ENCODE data around the gene LGALS3BP. TPM values are rescaled to one million over a fixed set of nuclear protein-coding genes. Genes with fewer than 3 reads are reported as not detected.

Gene LGALS3BP
- total RNA-seq, 2 experiments from 2014 or later = 0.88 to 1.7 TPM

DNA sequence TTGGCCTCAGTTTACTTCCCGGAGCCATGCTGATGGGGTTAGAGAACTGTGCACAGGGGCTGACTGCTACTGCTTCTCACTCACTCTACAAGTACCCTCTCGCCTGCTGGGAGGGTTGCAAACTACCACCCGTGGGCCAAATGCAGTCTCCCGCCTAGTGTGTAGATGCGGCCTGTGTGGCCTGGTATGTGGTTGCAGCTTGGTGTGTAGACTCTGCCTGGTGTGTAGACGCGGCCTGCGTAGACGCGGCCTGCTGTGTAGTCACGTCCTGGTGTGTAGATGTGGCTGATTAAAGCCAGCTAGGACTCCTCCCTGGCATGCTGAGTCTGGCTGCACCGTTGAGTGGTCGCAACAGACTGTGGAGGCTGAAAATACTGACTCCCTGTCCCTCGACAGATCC lies 22.6 kb upstream of the LGALS3BP start:
- Histone ChIP-seq H3K9me2 (ENCODE audit: insufficient read depth, low read length) (no peaks in the 10 kb centered on the region), H3K79me2 (ENCODE audit: insufficient read depth, low read depth, low read length) (peaks cover 4% of the 10 kb centered on the region), H3K27ac (ENCODE audit: low read depth, low read length, poor library complexity, severe bottlenecking) (no peak overlapping the region), H4K20me1 (ENCODE audit: insufficient read depth, low read length) (peaks cover 2% of the 10 kb centered on the region; the same call in 1 of the 2 replicates), H3K9me3 (ENCODE audit: low read length) (no peaks in the 10 kb centered on the region), H3K4me2 (ENCODE audit: low read length) (no peak overlapping the region), H3K4me3 (ENCODE audit: low read depth, low read length, poor library complexity, severe bottlenecking) (no peak overlapping the region), H3K36me3 (ENCODE audit: insufficient read depth, low read length) (peaks cover 32% of the 10 kb centered on the region), H3K4me1 (ENCODE audit: insufficient read depth, low read length, poor library complexity, severe bottlenecking) (peaks cover under 1% of the 10 kb centered on the region), H2AFZ (ENCODE audit: low read length) (no peak overlapping the region)
- TF ChIP-seq EZH2phosphoT487 (IDR thresholded peaks at IDR 0.05; ENCODE audit: borderline replicate concordance, low read depth, low read length) (no peak), CTCF (conservative IDR thresholded peaks at IDR 0.05; ENCODE audit: low read length) (no peak)
- intact Hi-C loops (cut with micrococcal nuclease; ENCODE audit: unreplicated experiment) = no loop called here
- BruUV-seq (replicated peaks) = no TSS peak
- ChIA-PET CTCF (ENCODE audit: unreplicated experiment) (no interaction called here), POLR2A (no interaction called here)
- no peak for DNase-seq (ENCODE audit: low spot score)

DNA sequence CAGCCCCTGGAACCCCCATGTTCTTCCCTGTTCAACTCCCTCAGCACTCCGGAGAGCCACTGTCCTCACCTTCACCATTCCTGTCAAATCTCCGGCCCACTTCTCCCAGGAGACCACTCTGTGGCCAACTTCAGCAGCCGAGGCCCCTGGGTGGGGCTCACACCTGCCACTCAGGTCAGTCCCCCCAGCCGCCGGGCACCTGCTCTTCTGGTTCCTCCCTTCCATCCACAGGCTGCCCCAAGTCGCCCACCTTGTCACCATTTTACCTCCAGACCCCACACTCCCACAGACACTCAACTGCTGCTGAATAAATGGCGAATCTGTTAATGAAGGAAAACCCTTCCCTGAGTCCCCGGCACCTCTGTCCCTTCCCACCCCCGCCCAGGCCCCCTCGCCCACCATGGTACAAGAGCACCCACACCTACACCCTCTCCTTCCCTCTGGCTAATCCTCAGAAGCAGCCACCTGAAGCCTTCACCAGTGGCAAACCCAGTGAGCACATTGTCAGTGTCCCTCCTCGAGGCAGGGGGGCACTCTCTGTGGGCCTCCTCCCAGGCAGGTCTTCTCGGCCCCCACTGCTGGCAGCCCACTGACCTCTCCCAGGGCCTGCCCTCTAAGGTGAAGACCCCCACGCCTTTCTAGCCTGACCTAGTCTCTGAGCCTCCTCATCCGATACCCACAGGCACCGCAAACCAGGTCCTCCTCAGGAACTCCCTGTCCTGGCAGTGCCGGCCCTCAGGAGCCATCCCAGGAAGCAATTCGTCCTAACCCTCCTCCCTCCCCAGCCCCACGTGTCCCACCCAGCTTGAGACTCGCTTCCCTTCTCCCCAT lies 21.7 kb upstream of the LGALS3BP start:
- CTCF ChIA-PET (ENCODE audit: unreplicated experiment) = interaction anchor here (0.7 kb wide), 1 partner anchor 35 kb away, joined by 3 read pairs; no protein-coding TSS in a partner anchor

More for the DNA sequence above, 21.7 kb upstream of the LGALS3BP start:
- POLR2A ChIA-PET = no interaction called here
- Histone ChIP-seq H3K79me2 (ENCODE audit: insufficient read depth, low read depth, low read length) (no peaks in the 10 kb centered on the region), H3K4me1 (ENCODE audit: insufficient read depth, low read length, poor library complexity, severe bottlenecking) (no peaks in the 10 kb centered on the region), H3K9me3 (ENCODE audit: low read length) (no peaks in the 10 kb centered on the region), H3K9me2 (ENCODE audit: insufficient read depth, low read length) (no peaks in the 10 kb centered on the region), H3K36me3 (ENCODE audit: insufficient read depth, low read length) (peaks cover 40% of the 10 kb centered on the region), H3K4me3 (ENCODE audit: low read depth, low read length, poor library complexity, severe bottlenecking) (no peak overlapping the region), H4K20me1 (ENCODE audit: insufficient read depth, low read length) (no peaks in the 10 kb centered on the region; the same call in 1 of the 2 replicates), H3K27ac (ENCODE audit: low read depth, low read length, poor library complexity, severe bottlenecking) (no peak overlapping the region), H3K4me2 (ENCODE audit: low read length) (no peak overlapping the region), H2AFZ (ENCODE audit: low read length) (no peak overlapping the region)
- no TSS peak for BruUV-seq (replicated peaks)
- intact Hi-C loops (cut with micrococcal nuclease; ENCODE audit: unreplicated experiment) = no loop called here
- TF ChIP-seq CTCF (conservative IDR thresholded peaks at IDR 0.05; ENCODE audit: low read length) (no peak), EZH2phosphoT487 (IDR thresholded peaks at IDR 0.05; ENCODE audit: borderline replicate concordance, low read depth, low read length) (no peak)
- no peak for DNase-seq (ENCODE audit: low spot score)

Measured in OCI-LY7 (cell line).